GM19463 (cell line): ENCODE results near the gene TMEM45A.
"Not testable (repeated sequence)": the region's sequence is repeated elsewhere in the genome, so short reads cannot be mapped to it uniquely, and the experiment has no call there.

ENCODE experiments used
- ATAC-seq: cut with Tn5 transposase; IDR thresholded peaks from one replicate; pipeline ENCODE4 v1.9.1; 2021; ENCODE audit warnings: mild to moderate bottlenecking, moderate library complexity; ENCODE audit not compliant: unreplicated experiment

The TMEM45A gene

DNA sequence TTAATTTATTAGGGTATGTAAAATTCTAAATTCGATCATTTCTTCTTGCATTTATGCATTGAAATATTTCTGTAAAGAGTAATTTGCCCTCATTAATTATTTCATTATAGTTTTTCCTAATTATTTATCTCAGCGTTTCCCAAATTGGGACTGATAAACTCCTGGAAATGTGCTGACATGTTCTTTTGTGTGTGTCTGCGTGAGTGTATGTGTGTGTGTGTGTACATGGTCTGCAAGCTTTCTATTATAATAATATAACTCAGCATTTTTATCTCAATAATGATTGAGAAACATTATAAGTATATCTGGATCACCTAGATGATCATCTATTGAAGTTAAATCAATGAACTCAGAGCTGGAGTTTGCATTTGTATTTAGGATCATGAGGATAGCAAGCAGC, 38.7 kb downstream of the TMEM45A start:
- no peak for ATAC-seq

DNA sequence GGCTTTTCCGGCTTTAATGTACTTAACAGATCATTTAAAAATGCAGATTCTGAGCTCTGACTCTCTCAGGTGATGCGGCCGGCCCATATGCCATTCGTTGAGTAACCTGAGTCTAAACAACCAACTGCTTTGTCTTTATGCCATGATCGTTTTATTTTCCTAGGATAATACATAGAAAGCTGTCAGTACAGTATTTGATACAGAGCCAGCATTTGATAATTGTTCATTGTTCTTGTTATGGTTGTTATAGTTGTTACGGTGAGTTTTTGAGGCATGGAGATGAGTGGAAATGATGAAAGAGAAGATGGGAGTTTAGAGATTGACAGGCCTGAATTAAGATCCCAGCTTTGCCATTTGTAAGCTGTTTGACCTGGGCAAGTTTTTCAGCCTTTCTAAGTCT, 40.0 kb downstream of the TMEM45A start:
- ATAC-seq, result no peak

DNA sequence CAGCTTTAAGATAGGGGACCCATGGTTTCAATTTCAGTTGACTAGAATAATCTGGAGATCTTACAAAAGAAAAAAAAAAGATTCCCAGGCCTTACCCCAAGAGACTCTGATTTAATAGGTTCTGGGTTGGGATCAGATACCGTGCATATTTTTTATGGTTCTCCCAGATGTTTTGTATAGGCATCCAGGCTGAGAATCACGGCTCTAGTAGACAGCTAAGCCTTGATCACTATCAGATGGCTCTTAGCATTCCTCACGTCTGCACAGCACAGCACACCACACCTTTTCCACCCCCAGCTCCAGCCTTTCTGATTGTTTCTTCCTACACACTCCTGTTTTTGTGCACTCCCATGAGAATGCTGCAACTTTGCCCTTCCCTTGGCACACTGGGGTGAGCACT, 40.8 kb downstream of the TMEM45A start:
- no peak for ATAC-seq

- no peak for ATAC-seq
These were observed 43.2 kb downstream of the TMEM45A start for GRCh38 chr3:100535610-100535943.

DNA sequence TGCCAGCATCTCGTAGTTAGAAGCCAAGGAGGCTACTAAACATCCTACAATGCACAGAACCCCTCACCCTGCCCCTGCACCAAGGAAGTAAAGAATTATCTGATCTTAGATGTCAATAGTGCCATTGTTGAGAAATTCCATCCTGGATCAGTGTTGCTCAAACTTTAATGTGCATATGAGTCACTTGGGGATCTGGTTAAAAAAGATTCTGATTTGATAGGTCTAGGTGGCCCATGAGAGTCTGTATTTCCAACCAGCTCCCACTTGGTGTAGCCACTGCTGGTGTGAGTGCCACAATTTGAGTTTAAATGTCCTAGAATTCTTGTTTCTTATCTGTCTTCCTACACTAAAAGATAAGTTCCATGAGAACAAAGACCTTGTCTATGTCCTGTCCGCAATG, 43.7 kb downstream of the TMEM45A start:
- no peak for ATAC-seq

GRCh38 chr3:100537646-100538338, 45.4 kb downstream of the TMEM45A start:
- no peak for ATAC-seq

GRCh38 chr3:100538339-100538706, 45.9 kb downstream of the TMEM45A start:
- ATAC-seq, result no peak

- no peak for ATAC-seq
These were observed 48.4 kb downstream of the TMEM45A start for GRCh38 chr3:100540791-100541334.

DNA sequence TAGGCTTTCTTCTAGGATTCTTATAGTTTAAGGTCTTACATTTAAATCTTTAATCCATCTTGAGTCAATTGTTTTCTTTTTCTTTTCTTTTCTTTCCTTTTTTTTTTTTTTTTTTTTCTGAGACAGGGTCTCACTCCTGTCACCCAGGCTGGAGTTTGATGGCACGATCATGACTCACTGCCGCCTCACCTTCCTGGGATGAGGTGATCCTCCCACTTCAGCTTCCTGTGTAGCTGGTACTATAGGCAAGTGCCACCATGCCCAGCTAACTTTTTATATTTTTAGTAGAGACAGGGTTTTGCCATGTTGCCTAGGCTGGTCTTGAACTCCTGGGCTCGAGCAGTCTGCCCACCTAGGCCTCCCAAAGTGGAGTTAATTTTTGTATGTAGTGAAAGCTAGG, 49.0 kb downstream of the TMEM45A start:
- ATAC-seq, result not testable (repeated sequence)

DNA sequence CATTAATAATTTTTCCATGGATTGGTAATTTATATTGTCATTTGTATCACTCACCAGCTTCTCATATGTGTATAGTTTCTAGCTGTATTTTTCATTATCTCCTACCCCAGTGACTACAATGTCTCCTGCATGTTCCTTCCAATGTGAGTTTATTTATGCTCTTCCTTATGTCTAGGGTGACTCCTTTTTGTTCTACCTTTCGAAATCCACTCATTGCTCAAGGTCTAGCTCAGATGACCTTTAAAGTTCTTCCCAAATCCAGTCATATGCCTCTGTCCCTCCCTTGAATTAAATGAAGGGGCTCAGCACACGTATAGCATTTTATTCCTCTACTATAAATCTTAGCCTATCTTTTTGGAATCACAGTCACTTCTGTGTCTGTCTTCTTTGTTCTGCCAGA, 53.0 kb downstream of the TMEM45A start:
- ATAC-seq, result no peak

DNA sequence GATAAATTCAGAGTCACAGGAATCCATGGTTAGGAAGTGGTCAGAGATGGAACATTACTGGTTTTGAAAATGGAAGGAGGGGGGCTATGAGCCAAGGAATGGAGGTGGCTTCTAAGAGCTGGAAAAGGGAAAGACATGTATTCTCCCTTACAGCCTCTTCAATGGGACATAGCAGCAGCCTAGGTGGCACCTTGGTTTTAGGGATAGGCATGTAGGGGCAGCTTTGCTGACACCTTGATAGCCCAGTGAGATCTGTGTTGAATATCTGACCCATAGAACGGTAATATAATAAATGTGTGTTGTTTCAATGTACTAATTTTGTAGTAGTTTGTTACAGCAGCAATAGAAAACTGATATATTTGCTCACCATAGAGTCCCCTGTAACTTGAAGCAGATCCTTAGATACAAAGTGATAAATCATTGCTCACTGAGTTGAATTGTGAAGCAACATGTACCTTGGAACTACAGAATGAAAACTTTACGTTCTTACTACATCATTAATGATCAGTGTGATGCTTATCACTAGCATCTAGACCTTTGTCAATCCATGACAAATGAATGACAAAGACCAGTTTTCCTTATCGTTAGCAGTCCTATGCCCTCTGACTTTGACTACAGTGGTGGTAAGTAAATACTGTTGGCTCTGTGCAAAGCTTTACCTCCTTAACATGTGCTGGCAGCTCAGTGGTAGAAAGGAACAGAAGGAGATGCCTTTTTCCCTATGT, 53.8 kb downstream of the TMEM45A start:
- no peak for ATAC-seq

DNA sequence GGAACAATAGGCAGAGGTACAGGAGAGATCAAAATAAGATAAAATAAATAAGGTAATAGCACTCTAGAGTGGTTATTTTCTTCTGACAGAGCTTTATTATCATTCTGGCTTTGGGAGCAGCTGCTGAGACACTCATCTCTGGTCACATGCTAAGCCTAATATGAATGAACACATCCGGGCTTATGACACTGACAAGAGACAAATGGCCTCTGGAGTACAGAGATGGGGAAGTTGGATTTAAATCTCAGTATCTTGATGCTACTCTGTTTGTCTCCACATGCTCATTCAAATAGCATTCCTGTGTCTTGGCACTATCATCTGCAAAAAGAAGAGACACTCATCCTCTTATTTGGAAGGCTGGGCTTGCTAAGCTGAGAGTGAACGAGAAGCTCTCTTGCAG, 55.6 kb downstream of the TMEM45A start:
- no peak for ATAC-seq

- no peak for ATAC-seq
These were observed 61.4 kb downstream of the TMEM45A start for GRCh38 chr3:100553618-100554372.

GRCh38 chr3:100554373-100554676, 61.9 kb downstream of the TMEM45A start:
- ATAC-seq, result no peak

GRCh38 chr3:100556673-100557310, 64.4 kb downstream of the TMEM45A start:
- no peak for ATAC-seq

DNA sequence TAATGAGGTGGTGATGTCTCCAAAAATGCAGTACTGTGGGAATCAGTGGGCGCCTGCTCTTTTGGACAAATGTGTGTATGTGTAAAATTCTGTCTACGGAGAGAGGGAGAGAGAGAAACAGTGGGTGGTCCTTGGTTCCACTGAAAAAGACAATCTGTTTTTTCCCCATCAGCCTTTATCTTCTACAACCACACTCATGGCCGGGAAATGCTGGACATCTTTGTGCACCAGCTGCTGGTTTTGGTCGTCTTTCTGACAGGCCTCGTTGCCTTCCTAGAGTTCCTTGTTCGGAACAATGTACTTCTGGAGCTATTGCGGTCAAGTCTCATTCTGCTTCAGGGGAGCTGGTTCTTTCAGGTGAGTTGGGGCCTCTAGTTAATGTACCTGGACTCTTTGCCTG, 65.8 kb downstream of the TMEM45A start:
- ATAC-seq, result no peak

GRCh38 chr3:100560426-100560825, 68.0 kb downstream of the TMEM45A start:
- ATAC-seq, result no peak

GRCh38 chr3:100561459-100562158, 69.2 kb downstream of the TMEM45A start:
- ATAC-seq, result no peak

- no peak for ATAC-seq
These were observed 69.9 kb downstream of the TMEM45A start for GRCh38 chr3:100562224-100562857.

DNA sequence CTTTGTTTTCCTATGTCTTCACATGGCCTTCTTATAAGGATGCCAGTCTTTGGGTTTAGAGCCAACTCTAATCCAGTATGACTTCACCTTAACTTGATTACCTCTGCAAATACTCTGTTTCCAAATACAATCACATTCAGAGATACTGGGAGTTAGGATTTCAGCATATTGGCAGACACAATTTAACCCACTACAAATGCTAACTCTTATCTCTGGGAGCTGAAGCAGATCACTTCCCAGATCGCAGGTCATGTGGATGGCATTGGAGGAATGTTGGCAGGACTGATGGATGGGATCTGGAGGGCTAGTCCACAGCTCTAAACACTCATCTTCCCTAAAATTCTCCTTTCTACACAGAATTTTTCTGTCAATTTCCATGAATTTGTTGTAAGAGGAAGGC, 70.8 kb downstream of the TMEM45A start:
- no peak for ATAC-seq
